Bladder microvascular endothelial cell (primary cell): ENCODE measurements around the gene SH3BP2. TPM values are rescaled to one million over a fixed set of nuclear protein-coding genes. Genes with fewer than 3 reads are reported as not detected.

Experiments
- total RNA-seq: library from RNA; depleted of rRNA; stranded (reverse); fragments of >200 nt; gene quantifications from 2 replicates; pipeline ENCODE4 v1.2.3, GENCODE V29; 2014

SH3BP2 gene, protein sequence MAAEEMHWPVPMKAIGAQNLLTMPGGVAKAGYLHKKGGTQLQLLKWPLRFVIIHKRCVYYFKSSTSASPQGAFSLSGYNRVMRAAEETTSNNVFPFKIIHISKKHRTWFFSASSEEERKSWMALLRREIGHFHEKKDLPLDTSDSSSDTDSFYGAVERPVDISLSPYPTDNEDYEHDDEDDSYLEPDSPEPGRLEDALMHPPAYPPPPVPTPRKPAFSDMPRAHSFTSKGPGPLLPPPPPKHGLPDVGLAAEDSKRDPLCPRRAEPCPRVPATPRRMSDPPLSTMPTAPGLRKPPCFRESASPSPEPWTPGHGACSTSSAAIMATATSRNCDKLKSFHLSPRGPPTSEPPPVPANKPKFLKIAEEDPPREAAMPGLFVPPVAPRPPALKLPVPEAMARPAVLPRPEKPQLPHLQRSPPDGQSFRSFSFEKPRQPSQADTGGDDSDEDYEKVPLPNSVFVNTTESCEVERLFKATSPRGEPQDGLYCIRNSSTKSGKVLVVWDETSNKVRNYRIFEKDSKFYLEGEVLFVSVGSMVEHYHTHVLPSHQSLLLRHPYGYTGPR
- 19.9 and 24.8 TPM in 2 replicates for total RNA-seq

GRCh38 chr4:2792711-2793585, at the start of gene SH3BP2:
TSS of gene SH3BP2 (plus strand) at chr4:2793085. CDS start at chr4:2820618, 27,533 bp downstream.

DNA sequence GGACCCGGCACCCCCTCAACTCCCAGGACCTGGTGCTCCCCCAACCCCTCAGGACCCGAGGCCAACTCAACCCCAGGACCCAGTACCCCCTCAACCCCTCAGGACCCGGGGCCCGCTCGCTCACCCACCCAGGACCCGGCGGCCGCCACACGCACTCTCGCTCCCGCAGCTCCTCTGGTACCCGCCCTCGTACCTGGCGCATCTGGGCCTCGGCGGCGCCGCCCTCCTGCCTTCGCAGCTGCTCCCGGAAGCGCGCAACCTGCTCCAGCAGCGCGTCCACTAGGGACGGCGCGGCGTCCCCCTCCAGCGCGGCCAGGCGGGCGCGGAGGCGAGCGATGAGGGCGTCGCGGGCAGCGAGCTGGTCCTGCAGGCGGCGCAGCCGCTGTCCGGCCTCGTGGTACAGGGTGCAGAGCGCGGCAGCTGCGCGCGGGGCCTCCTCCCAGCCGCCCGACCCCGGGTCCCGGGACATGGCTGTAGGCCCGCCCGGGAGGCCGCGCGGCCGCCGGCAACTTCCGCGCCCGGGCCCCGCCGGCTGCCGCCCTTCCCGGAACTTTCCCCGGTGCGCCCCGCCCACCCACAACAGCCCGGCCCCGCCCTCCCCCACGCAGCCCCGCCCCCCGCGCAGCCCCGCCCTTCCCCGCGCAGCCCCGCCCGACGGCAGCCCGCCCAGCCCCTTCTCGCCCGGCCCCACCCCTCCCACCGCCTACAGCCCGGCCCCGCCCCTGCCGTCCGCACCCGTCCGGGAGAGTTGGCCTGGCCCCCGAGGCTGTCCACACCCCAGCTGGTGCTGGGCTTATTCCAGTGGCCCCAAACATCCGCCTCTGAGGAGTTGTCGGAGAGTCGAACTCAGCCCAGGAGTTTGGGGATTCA, 36.8 kb upstream of the SH3BP2 start, which contains the start of gene TNIP2:
TSS of gene TNIP2 (minus strand) at position 516 of the 870 bp plus-strand sequence. CDS start at position 469, 47 bp downstream.

GRCh38 chr4:2843263-2843940, 50.5 kb downstream of the SH3BP2 start, which contains the start of gene ADD1:
TSS of gene ADD1 (plus strand) at chr4:2843844. CDS start at chr4:2875916, 32,072 bp downstream.

Other genes starting within 250 kb of the SH3BP2 start
- gene TNIP2, start 36.7 kb upstream of the SH3BP2 start, total RNA-seq, result 72.4 and 102 TPM in 2 replicates
- gene ADD1, start 50.8 kb downstream of the SH3BP2 start, total RNA-seq, result 141 and 226 TPM in 2 replicates
- gene NOP14, start 170.3 kb downstream of the SH3BP2 start, total RNA-seq, result 16.0 and 26.4 TPM in 2 replicates
- 2.8 and 4.2 TPM in 2 replicates for gene GRK4, start 170.5 kb downstream of the SH3BP2 start, total RNA-seq